GM23338 (cell line): ENCODE data around the gene CSAG1. TPM values are rescaled to one million over a fixed set of nuclear protein-coding genes. Genes with fewer than 3 reads are reported as not detected.
"Not testable (repeated sequence)": the region's sequence is repeated elsewhere in the genome, so short reads cannot be mapped to it uniquely, and the experiment has no call there.

ENCODE experiments used
- ATAC-seq: fragments of 200-7000 bp; cut with Tn5 transposase; 3 replicates; pipeline ENCODE4 v1.9.1; 2020
- DNase-seq: peaks from one replicate; pipeline ENCODE4 v3.0.0-alpha.2; 2015; ENCODE audit warnings: low spot score
- H2AFZ ChIP-seq: fragments of 200-600 bp; sonication (generic); 2 replicates; pipeline ENCODE4 v1.8.0; 2016; ENCODE audit warnings: antibody characterized with exemption, mild to moderate bottlenecking, moderate library complexity
- H3F3A ChIP-seq: fragments of 200-600 bp; sonication (generic); replicated peaks from 2 replicates; pipeline ENCODE4 v1.8.0; 2017; ENCODE audit warnings: antibody characterized with exemption, mixed run types, low read depth
- H3K27ac ChIP-seq: fragments of 200-600 bp; sonication (generic); 2 replicates; pipeline ENCODE4 v1.6.1; 2016; ENCODE audit warnings: low read depth
- H3K27me3 ChIP-seq: fragments of 200-600 bp; sonication (generic); 2 replicates; pipeline ENCODE4 v1.8.0; 2016; ENCODE audit warnings: mild to moderate bottlenecking, mixed run types, moderate library complexity; ENCODE audit not compliant: insufficient read depth
- H3K36me3 ChIP-seq: fragments of 200-600 bp; sonication (generic); 2 replicates; pipeline ENCODE4 v1.8.0; 2016; ENCODE audit warnings: mild to moderate bottlenecking; ENCODE audit not compliant: insufficient read depth
- H3K4me1 ChIP-seq: fragments of 200-600 bp; sonication (generic); 2 replicates; pipeline ENCODE4 v1.8.0; 2016; ENCODE audit warnings: mild to moderate bottlenecking, moderate library complexity; ENCODE audit not compliant: insufficient read depth
- H3K4me2 ChIP-seq: fragments of 200-600 bp; sonication (generic); 2 replicates; pipeline ENCODE4 v1.7.1; 2017; ENCODE audit warnings: mixed run types
- H3K4me3 ChIP-seq: fragments of 200-600 bp; sonication (generic); 2 replicates; pipeline ENCODE4 v1.6.1; 2016; ENCODE audit warnings: mixed run types
- H3K79me2 ChIP-seq: fragments of 200-600 bp; sonication (generic); replicated peaks from 2 replicates; pipeline ENCODE4 v1.8.0; 2017; ENCODE audit warnings: mild to moderate bottlenecking; ENCODE audit not compliant: insufficient read depth
- H3K9me2 ChIP-seq: fragments of 200-600 bp; sonication (generic); 2 replicates; pipeline ENCODE4 v1.8.0; 2017; ENCODE audit not compliant: insufficient read depth
- H4K20me1 ChIP-seq: fragments of 200-600 bp; sonication (generic); replicated peaks from 2 replicates; pipeline ENCODE4 v1.8.0; 2017; ENCODE audit warnings: mild to moderate bottlenecking; ENCODE audit not compliant: insufficient read depth
- H3K27ac Mint-ChIP-seq: 2 replicates; pipeline ENCODE4 v1.8.0; 2020; ENCODE audit warnings: inconsistent platforms, mild to moderate bottlenecking, moderate library complexity, mixed read lengths
- H3K27me3 Mint-ChIP-seq: 3 replicates; pipeline ENCODE4 v1.8.0; 2022; ENCODE audit warnings: low read depth, mild to moderate bottlenecking, moderate library complexity, mixed read lengths, inconsistent platforms; ENCODE audit not compliant: insufficient read depth, poor library complexity
- H3K36me3 Mint-ChIP-seq: 3 replicates; pipeline ENCODE4 v1.8.0; 2021; ENCODE audit warnings: low read depth, mild to moderate bottlenecking, inconsistent platforms, moderate library complexity, mixed read lengths
- H3K4me1 Mint-ChIP-seq: 3 replicates; pipeline ENCODE4 v1.8.0; 2020; ENCODE audit warnings: mild to moderate bottlenecking, inconsistent platforms, mixed read lengths
- H3K4me3 Mint-ChIP-seq: 3 replicates; pipeline ENCODE4 v1.8.0; 2021; ENCODE audit warnings: moderate library complexity, mild to moderate bottlenecking, inconsistent platforms, mixed read lengths
- H3K9me3 Mint-ChIP-seq: 3 replicates; pipeline ENCODE4 v1.8.0; 2020; ENCODE audit warnings: moderate library complexity, mild to moderate bottlenecking, inconsistent platforms, mixed read lengths
- EZH2 ChIP-seq: fragments of 200-600 bp; sonication (generic); IDR thresholded peaks from one replicate; pipeline ENCODE4 v1.8.0; 2017; ENCODE audit warnings: antibody characterized with exemption, mild to moderate bottlenecking, low read depth; ENCODE audit not compliant: unreplicated experiment
- EZH2phosphoT487 ChIP-seq: fragments of 200-600 bp; sonication (generic); IDR thresholded peaks from one replicate; pipeline ENCODE4 v1.8.1; 2018; ENCODE audit warnings: antibody characterized with exemption; ENCODE audit not compliant: unreplicated experiment
- JUNB ChIP-seq: IDR thresholded peaks from one replicate; pipeline ENCODE4 v1.6.1; 2016; ENCODE audit warnings: antibody characterized with exemption; ENCODE audit not compliant: unreplicated experiment
- STAT1 ChIP-seq: IDR thresholded peaks from one replicate; pipeline ENCODE4 v1.6.1; 2016; ENCODE audit warnings: antibody characterized with exemption; ENCODE audit not compliant: unreplicated experiment
- ZNF331 ChIP-seq: fragments of 250-450 bp; sonication (Bioruptor Pico); IDR thresholded peaks from 2 replicates; pipeline ENCODE4 v1.5.0; 2020; ENCODE audit warnings: low read depth, mild to moderate bottlenecking, moderate library complexity
- polyA plus RNA-seq: library from polyadenylated mRNA; unstranded; fragments of >200 nt; fragmentation: Nextera tagmentation; extraction: Ambion mirVana; gene quantifications from 2 replicates; pipeline ENCODE4 v1.2.1, GENCODE V29; 2016
- total RNA-seq: library from RNA; depleted of rRNA; stranded (reverse); fragments of >200 nt; shearing (Covaris generic); gene quantifications from 2 replicates; pipeline ENCODE4 v1.2.3, GENCODE V29; 2014
- TF ChIP-seq, protein P1 (sequence below): IDR thresholded peaks from one replicate; pipeline ENCODE4 v1.6.1; 2018; ENCODE audit warnings: antibody characterized with exemption; ENCODE audit not compliant: unreplicated experiment
- TF ChIP-seq, protein P2 (sequence below): IDR thresholded peaks from 2 replicates; pipeline ENCODE4 v1.6.1; 2016; ENCODE audit warnings: antibody characterized with exemption

CSAG1 gene
- total and polyA plus RNA-seq, 2 experiments from 2014 or later: 0.27 TPM; not detected in 1

DNA sequence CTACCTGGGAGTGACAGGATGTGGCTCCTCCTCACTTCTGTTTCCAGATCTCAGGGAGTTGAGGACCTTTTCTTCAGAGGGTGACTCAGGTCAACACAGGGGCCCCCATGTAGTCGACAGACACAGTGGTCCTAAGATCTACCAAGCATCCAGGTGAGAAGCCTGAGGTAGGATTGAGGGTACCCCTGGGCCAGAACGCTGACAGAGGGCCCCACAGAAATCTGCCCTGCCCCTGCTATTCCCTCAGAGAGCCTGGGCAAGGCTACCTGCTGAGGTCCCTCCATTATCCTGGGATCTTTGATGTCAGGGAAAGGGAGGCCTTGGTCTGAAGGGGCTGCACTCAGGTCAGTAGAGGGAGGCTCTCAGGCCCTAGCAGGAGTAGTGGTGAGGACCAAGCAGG, 1.6 kb upstream of the CSAG1 start (continued):
- TF ChIP-seq, protein P1, sequence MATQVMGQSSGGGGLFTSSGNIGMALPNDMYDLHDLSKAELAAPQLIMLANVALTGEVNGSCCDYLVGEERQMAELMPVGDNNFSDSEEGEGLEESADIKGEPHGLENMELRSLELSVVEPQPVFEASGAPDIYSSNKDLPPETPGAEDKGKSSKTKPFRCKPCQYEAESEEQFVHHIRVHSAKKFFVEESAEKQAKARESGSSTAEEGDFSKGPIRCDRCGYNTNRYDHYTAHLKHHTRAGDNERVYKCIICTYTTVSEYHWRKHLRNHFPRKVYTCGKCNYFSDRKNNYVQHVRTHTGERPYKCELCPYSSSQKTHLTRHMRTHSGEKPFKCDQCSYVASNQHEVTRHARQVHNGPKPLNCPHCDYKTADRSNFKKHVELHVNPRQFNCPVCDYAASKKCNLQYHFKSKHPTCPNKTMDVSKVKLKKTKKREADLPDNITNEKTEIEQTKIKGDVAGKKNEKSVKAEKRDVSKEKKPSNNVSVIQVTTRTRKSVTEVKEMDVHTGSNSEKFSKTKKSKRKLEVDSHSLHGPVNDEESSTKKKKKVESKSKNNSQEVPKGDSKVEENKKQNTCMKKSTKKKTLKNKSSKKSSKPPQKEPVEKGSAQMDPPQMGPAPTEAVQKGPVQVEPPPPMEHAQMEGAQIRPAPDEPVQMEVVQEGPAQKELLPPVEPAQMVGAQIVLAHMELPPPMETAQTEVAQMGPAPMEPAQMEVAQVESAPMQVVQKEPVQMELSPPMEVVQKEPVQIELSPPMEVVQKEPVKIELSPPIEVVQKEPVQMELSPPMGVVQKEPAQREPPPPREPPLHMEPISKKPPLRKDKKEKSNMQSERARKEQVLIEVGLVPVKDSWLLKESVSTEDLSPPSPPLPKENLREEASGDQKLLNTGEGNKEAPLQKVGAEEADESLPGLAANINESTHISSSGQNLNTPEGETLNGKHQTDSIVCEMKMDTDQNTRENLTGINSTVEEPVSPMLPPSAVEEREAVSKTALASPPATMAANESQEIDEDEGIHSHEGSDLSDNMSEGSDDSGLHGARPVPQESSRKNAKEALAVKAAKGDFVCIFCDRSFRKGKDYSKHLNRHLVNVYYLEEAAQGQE: no peak
- TF ChIP-seq, protein P2, sequence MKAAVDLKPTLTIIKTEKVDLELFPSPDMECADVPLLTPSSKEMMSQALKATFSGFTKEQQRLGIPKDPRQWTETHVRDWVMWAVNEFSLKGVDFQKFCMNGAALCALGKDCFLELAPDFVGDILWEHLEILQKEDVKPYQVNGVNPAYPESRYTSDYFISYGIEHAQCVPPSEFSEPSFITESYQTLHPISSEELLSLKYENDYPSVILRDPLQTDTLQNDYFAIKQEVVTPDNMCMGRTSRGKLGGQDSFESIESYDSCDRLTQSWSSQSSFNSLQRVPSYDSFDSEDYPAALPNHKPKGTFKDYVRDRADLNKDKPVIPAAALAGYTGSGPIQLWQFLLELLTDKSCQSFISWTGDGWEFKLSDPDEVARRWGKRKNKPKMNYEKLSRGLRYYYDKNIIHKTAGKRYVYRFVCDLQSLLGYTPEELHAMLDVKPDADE: no peak
- TF ChIP-seq EZH2phosphoT487 (no peak), ZNF331 (CRISPR knock-in tag) (no peak), STAT1 (no peak)

DNA sequence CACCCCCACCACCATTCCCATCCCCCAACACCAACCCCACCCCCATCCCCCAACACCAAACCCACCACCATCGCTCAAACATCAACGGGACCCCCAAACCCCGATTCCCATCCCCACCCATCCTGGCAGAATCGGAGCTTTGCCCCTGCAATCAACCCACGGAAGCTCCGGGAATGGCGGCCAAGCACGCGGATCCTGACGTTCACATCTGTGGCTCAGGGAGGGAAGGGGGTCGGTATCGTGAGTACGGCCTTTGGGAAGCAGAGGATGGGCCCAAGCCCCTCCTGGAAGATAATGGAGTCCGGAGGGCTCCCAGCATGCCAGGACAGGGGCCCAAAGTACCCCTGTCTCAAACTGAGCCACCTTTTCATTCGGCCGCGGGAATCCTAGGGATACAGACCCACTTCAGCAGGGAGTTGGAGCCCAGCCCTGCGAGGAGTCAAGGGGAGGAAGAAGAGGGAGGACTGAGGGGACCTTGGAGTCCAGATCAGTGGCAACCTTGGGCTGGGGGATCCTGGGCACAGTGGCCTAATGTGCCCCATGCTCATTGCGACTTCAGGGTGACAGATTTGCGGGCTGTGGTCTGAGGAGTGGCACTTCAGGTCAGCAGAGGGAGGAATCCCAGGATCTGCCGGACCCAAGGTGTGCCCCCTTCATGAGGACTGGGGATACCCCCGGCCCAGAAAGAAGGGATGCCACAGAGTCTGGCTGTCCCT, 780 bp upstream of the CSAG1 start:
- H3K27ac ChIP-seq, H3K79me2 ChIP-seq, H4K20me1 ChIP-seq, ATAC-seq, H3K9me2 ChIP-seq, H3K27ac Mint-ChIP-seq, H3K4me1 ChIP-seq, H3K9me3 Mint-ChIP-seq, H3K4me3 ChIP-seq, DNase-seq, H3K27me3 ChIP-seq, H2AFZ ChIP-seq, H3K4me3 Mint-ChIP-seq, H3K36me3 ChIP-seq, H3K36me3 Mint-ChIP-seq, H3K27me3 Mint-ChIP-seq, H3K4me1 Mint-ChIP-seq, H3F3A ChIP-seq, H3K4me2 ChIP-seq: not testable (repeated sequence)

DNA sequence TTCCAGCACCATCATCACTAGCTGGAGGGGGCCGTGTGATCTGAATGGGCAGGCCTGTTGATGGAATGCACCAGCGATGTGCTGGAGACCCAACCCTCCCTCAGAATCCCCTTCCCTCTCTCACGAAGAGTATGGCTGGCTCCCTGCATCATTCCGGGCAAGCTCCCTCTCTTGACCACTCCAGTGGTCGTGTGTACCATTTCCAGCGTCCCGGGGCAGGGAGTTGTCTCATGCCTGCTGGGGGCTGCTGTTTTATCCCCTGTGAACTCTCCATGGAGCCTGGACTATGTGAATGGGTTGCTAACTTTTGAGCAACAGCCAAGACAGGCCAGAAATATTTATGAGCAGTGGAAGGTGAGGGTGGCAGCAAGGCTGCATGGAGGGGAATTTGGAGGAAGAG, 8.1 kb downstream of the CSAG1 start:
- no peaks in the 10 kb centered on the region for H3K9me2 ChIP-seq
- peak; percentile 1 for DNase-seq
- H3K36me3 ChIP-seq: no peaks in the 10 kb centered on the region
- no peak overlapping the region for H3K4me2 ChIP-seq
- no peak overlapping the region for H3K4me3 ChIP-seq
- H3K27me3 ChIP-seq: no peaks in the 10 kb centered on the region
- Mint-ChIP-seq H3K9me3 (no peaks in the 10 kb centered on the region), H3K4me3 (no peak overlapping the region), H3K27me3 (peaks cover 2% of the 10 kb centered on the region), H3K36me3 (no peaks in the 10 kb centered on the region), H3K27ac (no peak overlapping the region), H3K4me1 (no peaks in the 10 kb centered on the region)
- no peak overlapping the region for H2AFZ ChIP-seq
- no peak overlapping the region for H3K27ac ChIP-seq
- H3K79me2 ChIP-seq: no peaks in the 10 kb centered on the region
- TF ChIP-seq EZH2 (no peak), JUNB (no peak), STAT1 (no peak)
- H3F3A ChIP-seq: no peaks in the 10 kb centered on the region
- H3K4me1 ChIP-seq: no peaks in the 10 kb centered on the region
- no peaks in the 10 kb centered on the region for H4K20me1 ChIP-seq
- no peak for ATAC-seq

DNA sequence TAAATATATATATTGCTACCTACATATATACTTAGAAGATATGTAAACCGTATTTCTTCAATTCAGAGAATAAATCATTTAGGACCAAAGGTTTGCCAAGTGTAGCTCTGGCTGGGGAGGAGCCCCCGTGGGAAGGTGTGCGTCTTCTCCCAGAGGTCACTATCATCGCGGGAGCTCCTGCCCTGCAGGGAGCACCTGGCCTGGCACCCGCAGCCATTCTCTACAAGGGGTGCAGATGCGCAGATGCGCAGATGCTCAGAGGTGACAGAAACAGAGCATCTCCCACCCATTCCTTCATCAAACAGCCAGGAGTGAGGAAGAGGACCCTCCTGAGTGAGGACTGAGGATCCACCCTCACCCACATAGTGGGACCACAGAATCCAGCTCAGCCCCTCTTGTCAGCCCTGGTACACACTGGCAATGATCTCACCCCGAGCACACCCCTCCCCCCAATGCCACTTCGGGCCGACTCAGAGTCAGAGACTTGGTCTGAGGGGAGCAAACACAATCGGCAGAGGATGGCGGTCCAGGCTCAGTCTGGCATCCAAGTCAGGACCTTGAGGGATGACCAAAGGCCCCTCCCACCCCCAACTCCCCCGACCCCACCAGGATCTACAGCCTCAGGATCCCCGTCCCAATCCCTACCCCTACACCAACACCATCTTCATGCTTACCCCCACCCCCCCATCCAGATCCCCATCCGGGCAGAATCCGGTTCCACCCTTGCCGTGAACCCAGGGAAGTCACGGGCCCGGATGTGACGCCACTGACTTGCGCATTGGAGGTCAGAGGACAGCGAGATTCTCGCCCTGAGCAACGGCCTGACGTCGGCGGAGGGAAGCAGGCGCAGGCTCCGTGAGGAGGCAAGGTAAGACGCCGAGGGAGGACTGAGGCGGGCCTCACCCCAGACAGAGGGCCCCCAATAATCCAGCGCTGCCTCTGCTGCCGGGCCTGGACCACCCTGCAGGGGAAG, 19.4 kb downstream of the CSAG1 start, which contains the start of gene MAGEA2B:
TSS of gene MAGEA2B (plus strand) at position 814 of the 973 bp plus-strand sequence. CDS start 2,479 bp downstream, outside the sequence.
- not testable (repeated sequence) for H3K9me3 Mint-ChIP-seq, H3K27ac Mint-ChIP-seq, H4K20me1 ChIP-seq, H3K79me2 ChIP-seq, H3K4me2 ChIP-seq, ATAC-seq, H3K4me3 Mint-ChIP-seq, H3F3A ChIP-seq, H3K4me1 Mint-ChIP-seq, H3K27ac ChIP-seq, H3K36me3 ChIP-seq, H3K36me3 Mint-ChIP-seq, H3K4me3 ChIP-seq, DNase-seq, H3K27me3 ChIP-seq, H3K9me2 ChIP-seq, H2AFZ ChIP-seq, H3K4me1 ChIP-seq, H3K27me3 Mint-ChIP-seq

DNA sequence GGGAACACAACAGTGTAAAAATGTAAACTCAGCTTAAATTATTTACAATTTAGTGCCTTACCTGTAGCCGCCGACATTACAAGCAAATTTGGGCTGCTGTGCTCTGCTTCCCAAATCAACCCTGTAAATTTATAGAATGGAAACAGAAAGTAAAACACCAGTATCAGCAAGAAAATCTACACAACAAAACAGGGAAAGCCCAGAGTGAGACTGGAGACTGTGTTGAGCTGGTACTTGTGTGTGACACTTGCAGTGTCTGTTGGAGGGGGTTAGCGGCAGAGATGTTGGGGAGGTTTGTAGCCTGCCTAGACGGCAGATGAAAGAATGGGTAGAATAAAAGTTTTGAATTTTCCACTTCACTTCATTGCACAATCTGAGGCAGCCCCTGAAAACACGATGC, 20.3 kb downstream of the CSAG1 start:
- H3K4me1 Mint-ChIP-seq: not testable (repeated sequence)

More for the DNA sequence above, 20.3 kb downstream of the CSAG1 start:
- H2AFZ ChIP-seq, H3K36me3 Mint-ChIP-seq, H3K4me3 ChIP-seq, H3K27me3 Mint-ChIP-seq, H3K4me3 Mint-ChIP-seq, H3K9me2 ChIP-seq, H3F3A ChIP-seq, H3K4me2 ChIP-seq, DNase-seq, H3K27ac ChIP-seq, ATAC-seq, H4K20me1 ChIP-seq, H3K36me3 ChIP-seq, H3K4me1 ChIP-seq, H3K79me2 ChIP-seq, H3K9me3 Mint-ChIP-seq, H3K27me3 ChIP-seq, H3K27ac Mint-ChIP-seq: not testable (repeated sequence)
